H1 (cell line): Measurements from ENCODE around the gene MXRA8. TPM values are rescaled to one million over a fixed set of nuclear protein-coding genes. Genes with fewer than 3 reads are reported as not detected.
A peak's percentile ranks its signal among the peaks of the same experiment; 100 is the strongest.

Experiments
- CTCF ChIA-PET: fragments of 300-600 bp; sonication (Branson Sonifier 250); formaldehyde crosslinking; loops from one replicate; lab custom pipeline; 2021; ENCODE audit not compliant: partially characterized antibody; lab: Charles Lee
- POLR2A ChIA-PET: fragments of 300-600 bp; sonication (Branson Sonifier 250); formaldehyde crosslinking; loops from one replicate; lab custom pipeline; 2021; ENCODE audit warnings: inconsistent platforms; ENCODE audit not compliant: partially characterized antibody; lab: Charles Lee
- DNase-seq, 2 experiments: peaks; one replicate each; pipeline versions ENCODE4 v3.0.0 to v3.0.0-alpha.2; 2010 to 2022; ENCODE audit warnings: low spot score in 2 of 2, low read depth in 1 of 2, mixed read lengths in 1 of 2
- FAIRE-seq: peaks from 2 replicates; lab custom pipeline; 2011; peaks lifted over from hg19 to GRCh38; lab: Jason Lieb, UNC
- H2AFZ ChIP-seq: 2 replicates; pipeline ENCODE4 v1.8.1; 2012; ENCODE audit warnings: low read length, inconsistent platforms
- H2AK5ac ChIP-seq: 2 replicates; pipeline ENCODE4 v1.6.1; 2013; ENCODE audit warnings: low read depth, low read length
- H2BK120ac ChIP-seq: replicated peaks from 2 replicates; pipeline ENCODE3; 2013; ENCODE audit warnings: low read depth, low read length, inconsistent platforms
- H2BK12ac ChIP-seq: 2 replicates; pipeline ENCODE4 v1.6.1; 2013; ENCODE audit warnings: low read depth, low read length
- H2BK15ac ChIP-seq: 2 replicates; pipeline ENCODE4 v1.6.1; 2013; ENCODE audit warnings: low read length
- H2BK20ac ChIP-seq: 2 replicates; pipeline ENCODE4 v1.6.1; 2013; ENCODE audit warnings: low read length
- H2BK5ac ChIP-seq: 2 replicates; pipeline ENCODE4 v1.6.1; 2013; ENCODE audit warnings: low read depth, low read length
- H3K14ac ChIP-seq: 2 replicates; pipeline ENCODE4 v1.6.1; 2013; ENCODE audit warnings: inconsistent platforms; ENCODE audit not compliant: insufficient read length
- H3K18ac ChIP-seq: 2 replicates; pipeline ENCODE4 v1.6.1; 2013; ENCODE audit warnings: low read length; ENCODE audit errors: extremely low read depth
- H3K23ac ChIP-seq: 2 replicates; pipeline ENCODE4 v1.6.1; 2013; ENCODE audit warnings: inconsistent platforms; ENCODE audit not compliant: insufficient read length
- H3K23me2 ChIP-seq: 2 replicates; pipeline ENCODE4 v1.6.1; 2013; ENCODE audit warnings: low read depth, low read length
- H3K27ac ChIP-seq: 2 replicates; pipeline ENCODE4 v1.6.1; 2011; ENCODE audit warnings: low read depth, low read length, inconsistent platforms
- H3K27me3 ChIP-seq, 4 experiments: replicated peaks in 1 of 4; 1 replicate in 1 of 4; 2 replicates in 3 of 4; pipeline versions ENCODE4 v1.6.1 to v1.8.1; 2011 to 2013; ENCODE audit warnings: low read length in 3 of 4, mild to moderate bottlenecking in 3 of 4, inconsistent platforms in 2 of 4, mixed read lengths in 2 of 4, moderate library complexity in 1 of 4; ENCODE audit not compliant: control insufficient read depth in 3 of 4, insufficient read depth in 3 of 4; ENCODE audit errors: extremely low read depth in 1 of 4
- H3K36me3 ChIP-seq, 4 experiments: 2 replicates each; pipeline versions ENCODE4 v1.6.1 to v1.8.1; 2011 to 2013; ENCODE audit warnings: mild to moderate bottlenecking in 4 of 4, low read length in 3 of 4, moderate library complexity in 2 of 4, control low read depth in 1 of 4, inconsistent platforms in 1 of 4; ENCODE audit not compliant: insufficient read depth in 4 of 4, control insufficient read depth in 2 of 4
- H3K4ac ChIP-seq: replicated peaks from 2 replicates; pipeline ENCODE3; 2013; ENCODE audit warnings: low read length, low read depth, mixed read lengths, inconsistent platforms; ENCODE audit not compliant: insufficient read length
- H3K4me1 ChIP-seq, 4 experiments: replicated peaks in 1 of 4; 1 replicate in 1 of 4; 2 replicates in 3 of 4; pipeline versions ENCODE4 v1.6.1 to v1.8.1; 2011 to 2013; ENCODE audit warnings: low read length in 3 of 4, inconsistent platforms in 2 of 4, mixed read lengths in 1 of 4; ENCODE audit not compliant: insufficient read depth in 4 of 4, control insufficient read depth in 3 of 4
- H3K4me2 ChIP-seq, 2 experiments: 2 replicates each; pipeline versions ENCODE4 v1.6.1 to v1.8.1; 2011 to 2013; ENCODE audit warnings: low read depth in 2 of 2, low read length in 2 of 2, control low read depth in 1 of 2, inconsistent platforms in 1 of 2, mild to moderate bottlenecking in 1 of 2; ENCODE audit not compliant: insufficient read depth in 1 of 2
- H3K4me3 ChIP-seq, 4 experiments: fragments of 200-600, 300-600 bp in 1 of 4; sonication (generic), shearing (Covaris generic), sonication (Bioruptor Twin) in 1 of 4; 2 replicates each; pipeline versions ENCODE4 v1.5.1 to v1.8.1; 2011 to 2016; ENCODE audit warnings: low read length in 4 of 4, low read depth in 3 of 4, control low read depth in 2 of 4, inconsistent platforms in 2 of 4, mild to moderate bottlenecking in 2 of 4, mixed read lengths in 1 of 4, moderate library complexity in 1 of 4; ENCODE audit not compliant: insufficient read depth in 2 of 4; ENCODE audit errors: extremely low read depth in 1 of 4
- H3K56ac ChIP-seq: replicated peaks from 2 replicates; pipeline ENCODE3; 2013; ENCODE audit warnings: low read depth, mild to moderate bottlenecking, mixed read lengths, low read length, inconsistent platforms; ENCODE audit not compliant: insufficient read length
- H3K79me1 ChIP-seq: 2 replicates; pipeline ENCODE4 v1.6.1; 2013; ENCODE audit warnings: low read depth, low read length, control low read depth
- H3K79me2 ChIP-seq, 2 experiments: 2 replicates each; pipeline versions ENCODE4 v1.6.1 to v1.8.1; 2012 to 2013; ENCODE audit warnings: low read length in 2 of 2, mild to moderate bottlenecking in 2 of 2, inconsistent platforms in 1 of 2; ENCODE audit not compliant: insufficient read depth in 2 of 2, control insufficient read depth in 1 of 2
- H3K9ac ChIP-seq, 4 experiments: replicated peaks in 1 of 4; 1 replicate in 1 of 4; 2 replicates in 3 of 4; pipeline versions ENCODE4 v1.6.1 to v1.8.1; 2011 to 2013; ENCODE audit warnings: low read depth in 3 of 4, low read length in 3 of 4, control low read depth in 2 of 4, mild to moderate bottlenecking in 2 of 4, moderate library complexity in 2 of 4, inconsistent platforms in 1 of 4; ENCODE audit errors: extremely low read depth in 1 of 4
- H3K9me3 ChIP-seq, 2 experiments: 2 replicates each; pipeline versions ENCODE4 v1.6.1 to v1.8.1; 2012 to 2013; ENCODE audit warnings: mild to moderate bottlenecking in 2 of 2, moderate library complexity in 2 of 2, control low read depth in 1 of 2, inconsistent platforms in 1 of 2, low read depth in 1 of 2, low read length in 1 of 2, mixed read lengths in 1 of 2; ENCODE audit not compliant: insufficient read depth in 2 of 2
- H4K20me1 ChIP-seq, 2 experiments: replicated peaks in 1 of 2; 2 replicates each; pipeline versions ENCODE3 to v1.8.1; 2011 to 2013; ENCODE audit warnings: inconsistent platforms in 2 of 2, low read length in 2 of 2, mild to moderate bottlenecking in 1 of 2; ENCODE audit not compliant: insufficient read depth in 2 of 2, control insufficient read depth in 1 of 2
- H4K5ac ChIP-seq: 2 replicates; pipeline ENCODE4 v1.6.1; 2013; ENCODE audit warnings: low read length, low read depth, mixed read lengths, inconsistent platforms; ENCODE audit not compliant: insufficient read length
- H4K8ac ChIP-seq: 2 replicates; pipeline ENCODE4 v1.8.0; 2013; ENCODE audit warnings: mild to moderate bottlenecking, moderate library complexity, low read length, inconsistent platforms; ENCODE audit not compliant: insufficient read depth; ENCODE audit errors: extremely low read depth
- H4K91ac ChIP-seq: replicated peaks from 2 replicates; pipeline ENCODE3; 2013; ENCODE audit warnings: low read length, mixed read lengths, inconsistent platforms; ENCODE audit not compliant: insufficient read length
- CREB1 ChIP-seq: IDR thresholded peaks from 2 replicates; pipeline ENCODE4 v1.6.1; 2012; ENCODE audit warnings: inconsistent platforms
- E2F6 ChIP-seq: IDR thresholded peaks from 2 replicates; pipeline ENCODE4 v1.6.1; 2012; ENCODE audit warnings: inconsistent platforms
- EZH2 ChIP-seq: fragments of 200-600 bp; sonication (generic); IDR thresholded peaks from 2 replicates; pipeline ENCODE4 v1.7.1; 2012; ENCODE audit warnings: low read depth, mild to moderate bottlenecking, moderate library complexity, low read length, inconsistent platforms; ENCODE audit not compliant: severe bottlenecking
- GABPA ChIP-seq: IDR thresholded peaks from 2 replicates; pipeline ENCODE4 v1.6.1; 2011; ENCODE audit warnings: mild to moderate bottlenecking, low read length, moderate library complexity, borderline replicate concordance; ENCODE audit not compliant: insufficient read depth
- KDM5A ChIP-seq: fragments of 200-600 bp; IDR thresholded peaks from 2 replicates; pipeline ENCODE4 v1.7.1; 2012; ENCODE audit warnings: mild to moderate bottlenecking, low read length, inconsistent platforms, mixed read lengths
- NANOG ChIP-seq: IDR thresholded peaks from 2 replicates; pipeline ENCODE4 v1.6.1; 2011; ENCODE audit warnings: low read length, low read depth, mild to moderate bottlenecking, inconsistent platforms; ENCODE audit not compliant: insufficient read depth, poor library complexity, severe bottlenecking
- RAD21 ChIP-seq, 2 experiments: IDR thresholded peaks in 1 of 2; conservative IDR thresholded peaks in 1 of 2; 2 replicates each; pipeline ENCODE4 v1.6.1; 2011; ENCODE audit warnings: low read depth in 2 of 2, low read length in 2 of 2, improper control_type of control experiment in 1 of 2, inconsistent platforms in 1 of 2, mild to moderate bottlenecking in 1 of 2, moderate library complexity in 1 of 2
- SRF ChIP-seq: IDR thresholded peaks from 2 replicates; pipeline ENCODE4 v1.6.1; 2011; ENCODE audit warnings: mild to moderate bottlenecking, low read depth, low read length, moderate library complexity
- TAF1 ChIP-seq: IDR thresholded peaks from 2 replicates; pipeline ENCODE4 v1.6.1; 2011; ENCODE audit warnings: mild to moderate bottlenecking, low read depth, low read length
- TBP ChIP-seq: IDR thresholded peaks from 2 replicates; pipeline ENCODE4 v1.6.1; 2011; ENCODE audit warnings: low read depth, low read length, improper control_type of control experiment
- WGBS, 2 experiments: shearing (Covaris generic) in 1 of 2; methylation state at CpG; one replicate each; pipeline versions ENCODE4 v1.1.6 to v1.1.7; 2013 to 2015; ENCODE audit warnings: low lambda C conversion rate in 2 of 2, mixed read lengths in 2 of 2, inconsistent platforms in 1 of 2, low coverage in 1 of 2, missing lambda C conversion rate in 1 of 2; ENCODE audit not compliant: insufficient replicate concordance in 2 of 2, insufficient coverage in 1 of 2, insufficient read length in 1 of 2; ENCODE audit errors: extremely low coverage in 1 of 2, missing lambda C conversion rate in 1 of 2; 5-methylcytosine and 5-hydroxymethylcytosine counted together
- polyA plus RNA-seq, 7 experiments: library from polyadenylated mRNA; depleted of rRNA in 3 of 7; stranded (reverse) in 5 of 7; unstranded in 2 of 7; fragments of >200 nt in 5 of 7; fragments of 200-250 nt in 2 of 7; gene quantifications; 1 replicate in 5 of 7; 2 replicates in 1 of 7; 4 replicates in 1 of 7; pipeline versions ENCODE4 v1.2.1 to v1.2.3, GENCODE V29; 2011 to 2013; ENCODE audit warnings: missing spikeins in 2 of 7, mixed read lengths in 2 of 7
- total RNA-seq: library from RNA; stranded (reverse); fragmentation: NEBNext Ultra II Directional; extraction: Animal tissue kit (Norgen Biotek cat#: 25700); gene quantifications from 2 replicates; pipeline ENCODE4 v1.2.1, GENCODE V29; 2021

The MXRA8 gene
- total and polyA plus RNA-seq, 2 of the 8 experiments (the other 6 are each of a cell fraction or from before 2014, with no cell fraction given) = 10.5 to 17.2 TPM

GRCh38 chr1:1374929-1375662 lies 16.7 kb upstream of the MXRA8 start, which contains the start of gene AURKAIP1:
Gene AURKAIP1, minus strand, starts transcription at chr1:1375207. Its CDS starts 451 bp downstream, at chr1:1374756.
- peak; percentile 96 for FAIRE-seq
- POLR2A ChIA-PET = interaction anchor here (0.7 to 33.4 kb wide), 18 partner anchors 16 to 203 kb away, joined by 3 to 719 read pairs (median 4); partner anchors contain the start of genes CCNL2, DVL1, MRPL20 and MXRA8
- TF ChIP-seq KDM5A (peak; percentile 86), NANOG (no peak), EZH2 (no peak), TBP (peak; percentile 81), CREB1 (peak; percentile 85), GABPA (peak; percentile 98), SRF (peak; percentile 43; the same call in 1 of the 2 replicates), RAD21 (IDR thresholded peaks at IDR 0.05 in 1 of 2, conservative IDR thresholded peaks at IDR 0.05 in 1 of 2; ENCODE audit: low read depth in 2 of 2, low read length in 2 of 2) (peak in 1 of 2 experiments; percentile 1; a peak in 1 of 4 replicates), E2F6 (peak; percentile 71), TAF1 (peak; percentile 72)

More at GRCh38 chr1:1374929-1375662, 16.7 kb upstream of the MXRA8 start, which contains the start of gene AURKAIP1:
- H4K8ac ChIP-seq = peak within 1 kb of the TSS; percentile 96
- peak within 1 kb of the TSS; percentile 10 for H4K5ac ChIP-seq
- CTCF ChIA-PET = interaction anchor here (0.6 to 4.6 kb wide), 11 partner anchors 13 to 57 kb away, joined by 3 to 17 read pairs (median 4); partner anchors contain the start of gene CCNL2
- peak within 1 kb of the TSS; percentile 44 for H2BK5ac ChIP-seq
- H3K4me1 ChIP-seq = peaks cover 0 to 12% (median 9%) of the 10 kb centered on the region in 4 experiments; a peak in 5 of 7 replicates
- peak within 1 kb of the TSS; percentile 25 for H3K56ac ChIP-seq
- H3K79me1 ChIP-seq = peaks cover 3% of the 10 kb centered on the region; the same call in 1 of the 2 replicates
- H2AK5ac ChIP-seq = no peak within 1 kb of the TSS
- DNase-seq = peak; percentile 94 to 99
- H4K20me1 ChIP-seq = peaks cover 0 to 8% of the 10 kb centered on the region in 2 experiments
- peaks cover 7% of the 10 kb centered on the region; the same call in 1 of the 2 replicates for H3K23me2 ChIP-seq
- no peak within 1 kb of the TSS for H4K91ac ChIP-seq
- H3K27me3 ChIP-seq = no peaks in the 10 kb centered on the region
- no peak within 1 kb of the TSS for H2BK20ac ChIP-seq
- no peak within 1 kb of the TSS for H2AFZ ChIP-seq
- H3K23ac ChIP-seq = no peak within 1 kb of the TSS
- H3K18ac ChIP-seq = peak within 1 kb of the TSS; percentile 87; the same call in 1 of the 2 replicates
- H2BK12ac ChIP-seq = no peak within 1 kb of the TSS
- peaks cover 0 to 4% (median 0%) of the 10 kb centered on the region in 4 experiments; a peak in 1 of 8 replicates for H3K36me3 ChIP-seq
- H3K14ac ChIP-seq = no peak within 1 kb of the TSS
- H3K4me2 ChIP-seq = peak within 1 kb of the TSS; percentile 77 to 99
- WGBS, 2 experiments = 2% methylated on average over 63 of the region's 85 CpGs; no CpG with 5 or more reads in 1 of the 2 experiments
- H3K4me3 ChIP-seq = peak within 1 kb of the TSS; percentile 87 to 97 (median 88)
- no peak within 1 kb of the TSS for H2BK120ac ChIP-seq
- peak within 1 kb of the TSS; percentile 63; the same call in 1 of the 2 replicates for H3K27ac ChIP-seq
- H3K4ac ChIP-seq = no peak within 1 kb of the TSS
- no peak within 1 kb of the TSS for H2BK15ac ChIP-seq
- no peaks in the 10 kb centered on the region for H3K9me3 ChIP-seq
- peaks cover 5 to 17% of the 10 kb centered on the region in 2 experiments; a peak in 3 of 4 replicates for H3K79me2 ChIP-seq
- peak within 1 kb of the TSS; percentile 81 to 94 (median 84) for H3K9ac ChIP-seq
